HepG2 (cell line): ENCODE data around the gene STK32C. TPM values are rescaled to one million over a fixed set of nuclear protein-coding genes. Genes with fewer than 3 reads are reported as not detected.
A peak's percentile ranks its signal among the peaks of the same experiment; 100 is the strongest.

Source experiments
- RXRA ChIP-seq: sonication (generic); formaldehyde crosslinking; IDR thresholded peaks from 2 replicates; pipeline ENCODE4 v1.5.1; 2020; ENCODE audit warnings: missing genetic modification reagents
- SAP130 ChIP-seq: IDR thresholded peaks from 2 replicates; pipeline ENCODE4 v1.6.1; 2016; ENCODE audit warnings: low read depth
- SIN3A ChIP-seq: IDR thresholded peaks from 2 replicates; pipeline ENCODE4 v1.6.1; 2011; ENCODE audit warnings: low read depth, mild to moderate bottlenecking, control low read depth, low read length, borderline replicate concordance
- TP53 ChIP-seq: sonication (generic); formaldehyde crosslinking; conservative IDR thresholded peaks from 2 replicates; pipeline ENCODE4 v1.4.0; 2020; ENCODE audit warnings: missing genetic modification reagents
- ZNF317 ChIP-seq: sonication (generic); formaldehyde crosslinking; IDR thresholded peaks from 2 replicates; pipeline ENCODE4 v1.5.0; 2020; ENCODE audit warnings: mild to moderate bottlenecking, missing genetic modification reagents
- ZNF652 ChIP-seq: IDR thresholded peaks from 2 replicates; pipeline ENCODE4 v1.6.1; 2016; ENCODE audit warnings: low read depth, borderline replicate concordance
- polyA plus RNA-seq, 8 experiments: library from polyadenylated mRNA; depleted of rRNA in 3 of 8; stranded (reverse) in 7 of 8; unstranded in 1 of 8; fragments of >200 nt; fragmentation: Illumina TruSeq in 4 of 8; extraction: Trizol in 4 of 8; gene quantifications; 2 replicates each; pipeline versions ENCODE4 v1.2.1 to v1.2.3, GENCODE V29; 2011 to 2016; ENCODE audit warnings: low read depth in 4 of 8, missing spikeins in 1 of 8, mixed read lengths in 1 of 8; ENCODE audit not compliant: insufficient read depth in 1 of 8
- total RNA-seq, 5 experiments: library from RNA; depleted of rRNA; stranded (reverse); fragments of >200 nt; fragmentation: Illumina TruSeq; extraction: Trizol; gene quantifications; 2 replicates each; pipeline ENCODE4 v1.2.3, GENCODE V29; 2016; ENCODE audit warnings: low read depth in 1 of 5
- TF ChIP-seq, protein P1 (sequence below): sonication (generic); formaldehyde crosslinking; IDR thresholded peaks from 2 replicates; pipeline ENCODE4 v1.9.0; 2021; ENCODE audit warnings: mild to moderate bottlenecking, missing genetic modification reagents
- TF ChIP-seq, protein P2 (sequence below): sonication (generic); formaldehyde crosslinking; IDR thresholded peaks from 2 replicates; pipeline ENCODE4; 2020; ENCODE audit warnings: missing genetic modification reagents, mild to moderate bottlenecking, borderline replicate concordance
- TF ChIP-seq, protein P3 (sequence below): sonication (generic); formaldehyde crosslinking; IDR thresholded peaks from 2 replicates; pipeline ENCODE4 v1.5.0; 2020; ENCODE audit warnings: mild to moderate bottlenecking, missing genetic modification reagents
- TF ChIP-seq, protein P4 (sequence below): sonication (generic); formaldehyde crosslinking; IDR thresholded peaks from 2 replicates; pipeline ENCODE4 v1.4.0; 2020; ENCODE audit warnings: mild to moderate bottlenecking, missing genetic modification reagents
- TF ChIP-seq, protein P5 (sequence below): sonication (generic); formaldehyde crosslinking; IDR thresholded peaks from 2 replicates; pipeline ENCODE4 v1.5.1; 2020; ENCODE audit warnings: missing genetic modification reagents, mild to moderate bottlenecking, borderline replicate concordance

The STK32C gene
- total and polyA plus RNA-seq, 2 of the 13 experiments (the other 11 are each of a cell fraction or from before 2014, with no cell fraction given), result 10.9 to 19.4 TPM

DNA sequence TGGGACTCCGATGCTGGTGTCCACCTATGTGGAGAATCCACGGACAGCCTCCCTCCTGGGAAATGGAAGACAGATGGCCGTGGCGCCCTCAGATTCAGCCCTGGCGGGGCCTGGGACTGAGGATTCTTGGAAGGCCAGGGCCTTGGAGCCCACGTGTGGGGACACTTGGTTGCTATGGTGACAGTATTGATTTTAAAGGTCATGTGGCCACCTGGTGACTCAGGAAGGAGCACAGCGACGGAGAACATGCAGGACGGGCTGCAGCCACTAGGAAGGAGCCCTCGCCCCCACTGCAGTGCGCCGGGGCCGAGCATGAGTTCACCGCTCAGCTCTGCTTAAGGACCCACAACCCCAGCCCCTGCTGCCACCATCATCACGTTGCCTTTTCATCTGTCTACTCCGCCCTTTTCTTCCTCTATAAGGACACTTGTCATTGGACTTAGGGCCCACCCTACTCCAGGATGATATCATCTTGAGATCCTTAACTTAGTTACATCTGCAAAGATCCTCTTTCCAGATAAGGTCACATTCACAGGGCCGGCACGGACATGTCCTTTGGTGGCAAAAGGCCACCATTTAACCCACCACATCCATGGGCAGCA is 3.7 kb upstream of the STK32C start (continued):
- TF ChIP-seq, protein P1, sequence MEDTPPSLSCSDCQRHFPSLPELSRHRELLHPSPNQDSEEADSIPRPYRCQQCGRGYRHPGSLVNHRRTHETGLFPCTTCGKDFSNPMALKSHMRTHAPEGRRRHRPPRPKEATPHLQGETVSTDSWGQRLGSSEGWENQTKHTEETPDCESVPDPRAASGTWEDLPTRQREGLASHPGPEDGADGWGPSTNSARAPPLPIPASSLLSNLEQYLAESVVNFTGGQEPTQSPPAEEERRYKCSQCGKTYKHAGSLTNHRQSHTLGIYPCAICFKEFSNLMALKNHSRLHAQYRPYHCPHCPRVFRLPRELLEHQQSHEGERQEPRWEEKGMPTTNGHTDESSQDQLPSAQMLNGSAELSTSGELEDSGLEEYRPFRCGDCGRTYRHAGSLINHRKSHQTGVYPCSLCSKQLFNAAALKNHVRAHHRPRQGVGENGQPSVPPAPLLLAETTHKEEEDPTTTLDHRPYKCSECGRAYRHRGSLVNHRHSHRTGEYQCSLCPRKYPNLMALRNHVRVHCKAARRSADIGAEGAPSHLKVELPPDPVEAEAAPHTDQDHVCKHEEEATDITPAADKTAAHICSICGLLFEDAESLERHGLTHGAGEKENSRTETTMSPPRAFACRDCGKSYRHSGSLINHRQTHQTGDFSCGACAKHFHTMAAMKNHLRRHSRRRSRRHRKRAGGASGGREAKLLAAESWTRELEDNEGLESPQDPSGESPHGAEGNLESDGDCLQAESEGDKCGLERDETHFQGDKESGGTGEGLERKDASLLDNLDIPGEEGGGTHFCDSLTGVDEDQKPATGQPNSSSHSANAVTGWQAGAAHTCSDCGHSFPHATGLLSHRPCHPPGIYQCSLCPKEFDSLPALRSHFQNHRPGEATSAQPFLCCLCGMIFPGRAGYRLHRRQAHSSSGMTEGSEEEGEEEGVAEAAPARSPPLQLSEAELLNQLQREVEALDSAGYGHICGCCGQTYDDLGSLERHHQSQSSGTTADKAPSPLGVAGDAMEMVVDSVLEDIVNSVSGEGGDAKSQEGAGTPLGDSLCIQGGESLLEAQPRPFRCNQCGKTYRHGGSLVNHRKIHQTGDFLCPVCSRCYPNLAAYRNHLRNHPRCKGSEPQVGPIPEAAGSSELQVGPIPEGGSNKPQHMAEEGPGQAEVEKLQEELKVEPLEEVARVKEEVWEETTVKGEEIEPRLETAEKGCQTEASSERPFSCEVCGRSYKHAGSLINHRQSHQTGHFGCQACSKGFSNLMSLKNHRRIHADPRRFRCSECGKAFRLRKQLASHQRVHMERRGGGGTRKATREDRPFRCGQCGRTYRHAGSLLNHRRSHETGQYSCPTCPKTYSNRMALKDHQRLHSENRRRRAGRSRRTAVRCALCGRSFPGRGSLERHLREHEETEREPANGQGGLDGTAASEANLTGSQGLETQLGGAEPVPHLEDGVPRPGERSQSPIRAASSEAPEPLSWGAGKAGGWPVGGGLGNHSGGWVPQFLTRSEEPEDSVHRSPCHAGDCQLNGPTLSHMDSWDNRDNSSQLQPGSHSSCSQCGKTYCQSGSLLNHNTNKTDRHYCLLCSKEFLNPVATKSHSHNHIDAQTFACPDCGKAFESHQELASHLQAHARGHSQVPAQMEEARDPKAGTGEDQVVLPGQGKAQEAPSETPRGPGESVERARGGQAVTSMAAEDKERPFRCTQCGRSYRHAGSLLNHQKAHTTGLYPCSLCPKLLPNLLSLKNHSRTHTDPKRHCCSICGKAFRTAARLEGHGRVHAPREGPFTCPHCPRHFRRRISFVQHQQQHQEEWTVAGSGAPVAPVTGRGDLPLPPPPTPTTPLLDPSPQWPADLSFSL (CRISPR knock-in tag), result no peak
- TF ChIP-seq, protein P2, sequence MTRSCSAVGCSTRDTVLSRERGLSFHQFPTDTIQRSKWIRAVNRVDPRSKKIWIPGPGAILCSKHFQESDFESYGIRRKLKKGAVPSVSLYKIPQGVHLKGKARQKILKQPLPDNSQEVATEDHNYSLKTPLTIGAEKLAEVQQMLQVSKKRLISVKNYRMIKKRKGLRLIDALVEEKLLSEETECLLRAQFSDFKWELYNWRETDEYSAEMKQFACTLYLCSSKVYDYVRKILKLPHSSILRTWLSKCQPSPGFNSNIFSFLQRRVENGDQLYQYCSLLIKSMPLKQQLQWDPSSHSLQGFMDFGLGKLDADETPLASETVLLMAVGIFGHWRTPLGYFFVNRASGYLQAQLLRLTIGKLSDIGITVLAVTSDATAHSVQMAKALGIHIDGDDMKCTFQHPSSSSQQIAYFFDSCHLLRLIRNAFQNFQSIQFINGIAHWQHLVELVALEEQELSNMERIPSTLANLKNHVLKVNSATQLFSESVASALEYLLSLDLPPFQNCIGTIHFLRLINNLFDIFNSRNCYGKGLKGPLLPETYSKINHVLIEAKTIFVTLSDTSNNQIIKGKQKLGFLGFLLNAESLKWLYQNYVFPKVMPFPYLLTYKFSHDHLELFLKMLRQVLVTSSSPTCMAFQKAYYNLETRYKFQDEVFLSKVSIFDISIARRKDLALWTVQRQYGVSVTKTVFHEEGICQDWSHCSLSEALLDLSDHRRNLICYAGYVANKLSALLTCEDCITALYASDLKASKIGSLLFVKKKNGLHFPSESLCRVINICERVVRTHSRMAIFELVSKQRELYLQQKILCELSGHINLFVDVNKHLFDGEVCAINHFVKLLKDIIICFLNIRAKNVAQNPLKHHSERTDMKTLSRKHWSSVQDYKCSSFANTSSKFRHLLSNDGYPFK (CRISPR knock-in tag), result peak; percentile 32; the same call in 1 of the 2 replicates
- TF ChIP-seq, protein P3, sequence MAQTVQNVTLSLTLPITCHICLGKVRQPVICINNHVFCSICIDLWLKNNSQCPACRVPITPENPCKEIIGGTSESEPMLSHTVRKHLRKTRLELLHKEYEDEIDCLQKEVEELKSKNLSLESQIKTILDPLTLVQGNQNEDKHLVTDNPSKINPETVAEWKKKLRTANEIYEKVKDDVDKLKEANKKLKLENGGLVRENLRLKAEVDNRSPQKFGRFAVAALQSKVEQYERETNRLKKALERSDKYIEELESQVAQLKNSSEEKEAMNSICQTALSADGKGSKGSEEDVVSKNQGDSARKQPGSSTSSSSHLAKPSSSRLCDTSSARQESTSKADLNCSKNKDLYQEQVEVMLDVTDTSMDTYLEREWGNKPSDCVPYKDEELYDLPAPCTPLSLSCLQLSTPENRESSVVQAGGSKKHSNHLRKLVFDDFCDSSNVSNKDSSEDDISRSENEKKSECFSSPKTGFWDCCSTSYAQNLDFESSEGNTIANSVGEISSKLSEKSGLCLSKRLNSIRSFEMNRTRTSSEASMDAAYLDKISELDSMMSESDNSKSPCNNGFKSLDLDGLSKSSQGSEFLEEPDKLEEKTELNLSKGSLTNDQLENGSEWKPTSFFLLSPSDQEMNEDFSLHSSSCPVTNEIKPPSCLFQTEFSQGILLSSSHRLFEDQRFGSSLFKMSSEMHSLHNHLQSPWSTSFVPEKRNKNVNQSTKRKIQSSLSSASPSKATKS (CRISPR knock-in tag), result no peak
- TF ChIP-seq ZNF652 (no peak), SAP130 (CRISPR knock-in tag) (peak; percentile 88), ZNF317 (CRISPR knock-in tag) (no peak), RXRA (peak; percentile 27; the same call in 1 of the 2 replicates), TP53 (CRISPR knock-in tag) (no peak), SIN3A (peak; percentile 45; the same call in 1 of the 2 replicates)
- TF ChIP-seq, protein P4, sequence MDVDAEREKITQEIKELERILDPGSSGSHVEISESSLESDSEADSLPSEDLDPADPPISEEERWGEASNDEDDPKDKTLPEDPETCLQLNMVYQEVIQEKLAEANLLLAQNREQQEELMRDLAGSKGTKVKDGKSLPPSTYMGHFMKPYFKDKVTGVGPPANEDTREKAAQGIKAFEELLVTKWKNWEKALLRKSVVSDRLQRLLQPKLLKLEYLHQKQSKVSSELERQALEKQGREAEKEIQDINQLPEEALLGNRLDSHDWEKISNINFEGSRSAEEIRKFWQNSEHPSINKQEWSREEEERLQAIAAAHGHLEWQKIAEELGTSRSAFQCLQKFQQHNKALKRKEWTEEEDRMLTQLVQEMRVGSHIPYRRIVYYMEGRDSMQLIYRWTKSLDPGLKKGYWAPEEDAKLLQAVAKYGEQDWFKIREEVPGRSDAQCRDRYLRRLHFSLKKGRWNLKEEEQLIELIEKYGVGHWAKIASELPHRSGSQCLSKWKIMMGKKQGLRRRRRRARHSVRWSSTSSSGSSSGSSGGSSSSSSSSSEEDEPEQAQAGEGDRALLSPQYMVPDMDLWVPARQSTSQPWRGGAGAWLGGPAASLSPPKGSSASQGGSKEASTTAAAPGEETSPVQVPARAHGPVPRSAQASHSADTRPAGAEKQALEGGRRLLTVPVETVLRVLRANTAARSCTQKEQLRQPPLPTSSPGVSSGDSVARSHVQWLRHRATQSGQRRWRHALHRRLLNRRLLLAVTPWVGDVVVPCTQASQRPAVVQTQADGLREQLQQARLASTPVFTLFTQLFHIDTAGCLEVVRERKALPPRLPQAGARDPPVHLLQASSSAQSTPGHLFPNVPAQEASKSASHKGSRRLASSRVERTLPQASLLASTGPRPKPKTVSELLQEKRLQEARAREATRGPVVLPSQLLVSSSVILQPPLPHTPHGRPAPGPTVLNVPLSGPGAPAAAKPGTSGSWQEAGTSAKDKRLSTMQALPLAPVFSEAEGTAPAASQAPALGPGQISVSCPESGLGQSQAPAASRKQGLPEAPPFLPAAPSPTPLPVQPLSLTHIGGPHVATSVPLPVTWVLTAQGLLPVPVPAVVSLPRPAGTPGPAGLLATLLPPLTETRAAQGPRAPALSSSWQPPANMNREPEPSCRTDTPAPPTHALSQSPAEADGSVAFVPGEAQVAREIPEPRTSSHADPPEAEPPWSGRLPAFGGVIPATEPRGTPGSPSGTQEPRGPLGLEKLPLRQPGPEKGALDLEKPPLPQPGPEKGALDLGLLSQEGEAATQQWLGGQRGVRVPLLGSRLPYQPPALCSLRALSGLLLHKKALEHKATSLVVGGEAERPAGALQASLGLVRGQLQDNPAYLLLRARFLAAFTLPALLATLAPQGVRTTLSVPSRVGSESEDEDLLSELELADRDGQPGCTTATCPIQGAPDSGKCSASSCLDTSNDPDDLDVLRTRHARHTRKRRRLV (CRISPR knock-in tag), result no peak
- TF ChIP-seq, protein P5, sequence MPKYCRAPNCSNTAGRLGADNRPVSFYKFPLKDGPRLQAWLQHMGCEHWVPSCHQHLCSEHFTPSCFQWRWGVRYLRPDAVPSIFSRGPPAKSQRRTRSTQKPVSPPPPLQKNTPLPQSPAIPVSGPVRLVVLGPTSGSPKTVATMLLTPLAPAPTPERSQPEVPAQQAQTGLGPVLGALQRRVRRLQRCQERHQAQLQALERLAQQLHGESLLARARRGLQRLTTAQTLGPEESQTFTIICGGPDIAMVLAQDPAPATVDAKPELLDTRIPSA, result no peak
